NCI-H526 (cell line): ENCODE data around the gene C11orf68.
"Not testable (repeated sequence)": the region's sequence is repeated elsewhere in the genome, so short reads cannot be mapped to it uniquely, and the experiment has no call there.

Source experiments
- DNase-seq, 2 experiments: peaks; one replicate each; lab custom pipeline; 2025; lab: John Stamatoyannopoulos, UW

Gene C11orf68

GRCh38 chr11:65915101-65915820 lies 3.6 kb downstream of the C11orf68 start:
- DNase-seq = no peak

- DNase-seq = no peak
These were observed 6.0 kb downstream of the C11orf68 start for GRCh38 chr11:65912845-65913244.

GRCh38 chr11:65911682-65912568 lies 6.9 kb downstream of the C11orf68 start:
- DNase-seq = peak; percentile 37 to 72

GRCh38 chr11:65907878-65908277 lies 11.0 kb downstream of the C11orf68 start:
- no peak for DNase-seq

GRCh38 chr11:65906602-65907001 lies 12.3 kb downstream of the C11orf68 start:
- DNase-seq = no peak

GRCh38 chr11:65903715-65904114 lies 15.1 kb downstream of the C11orf68 start:
- no peak for DNase-seq

GRCh38 chr11:65903068-65903481 lies 15.8 kb downstream of the C11orf68 start:
- DNase-seq = no peak

GRCh38 chr11:65900899-65901180 lies 18.0 kb downstream of the C11orf68 start:
- no peak for DNase-seq

GRCh38 chr11:65900125-65900898 lies 18.6 kb downstream of the C11orf68 start, which contains the start of gene FOSL1:
TSS of gene FOSL1 (minus strand) at chr11:65900388. CDS start at chr11:65900339, 49 bp downstream.
- DNase-seq = peak; percentile 64 to 93

- no peak for DNase-seq
These were observed 19.3 kb downstream of the C11orf68 start for GRCh38 chr11:65899356-65900124.

GRCh38 chr11:65898656-65899355 lies 20.1 kb downstream of the C11orf68 start:
- no peak for DNase-seq

GRCh38 chr11:65897020-65897471 lies 21.8 kb downstream of the C11orf68 start:
- DNase-seq = no peak

GRCh38 chr11:65896034-65896999 lies 22.5 kb downstream of the C11orf68 start:
- DNase-seq = no peak

GRCh38 chr11:65895482-65895981 lies 23.3 kb downstream of the C11orf68 start:
- DNase-seq = no peak

- DNase-seq = no peak
These were observed 24.7 kb downstream of the C11orf68 start for GRCh38 chr11:65894034-65894591.

- no peak for DNase-seq
These were observed 26.1 kb downstream of the C11orf68 start for GRCh38 chr11:65892661-65893317.

- DNase-seq = not testable (repeated sequence)
These were observed 26.7 kb downstream of the C11orf68 start for GRCh38 chr11:65892137-65892540.
